Measurements from ENCODE around the gene KIFAP3. TPM values are rescaled to one million over a fixed set of nuclear protein-coding genes. Genes with fewer than 3 reads are reported as not detected.
"Not testable (repeated sequence)": the region's sequence is repeated elsewhere in the genome, so short reads cannot be mapped to it uniquely, and the experiment has no call there.

KIFAP3 gene
- total RNA-seq, 2 experiments from 2014 or later = 8.7 to 8.8 TPM

DNA sequence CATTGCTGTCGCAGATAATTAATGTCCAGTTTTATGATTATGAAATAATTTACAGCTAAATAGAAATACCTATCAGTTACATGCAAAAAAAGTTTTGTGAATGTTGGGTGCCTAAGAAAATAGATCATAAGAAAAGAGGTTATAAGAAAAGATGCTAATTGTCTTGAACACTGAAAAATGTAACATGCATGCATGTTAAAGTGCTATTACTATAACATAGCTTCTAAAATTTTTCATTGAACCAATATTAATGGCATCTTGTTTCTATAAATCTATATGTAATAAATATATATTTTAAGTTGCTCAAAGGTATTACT is 145.3 kb downstream of the KIFAP3 start:
- H3K27me3 Mint-ChIP-seq (ENCODE audit: low read depth) = no peaks in the 10 kb centered on the region
- intact Hi-C loops (cut with micrococcal nuclease) = loop anchor here (1.0 to 5.0 kb wide), 6 partner anchors 145 to 1384 kb away; partner anchors contain the start of genes FMO2 and KIFAP3
- H3K27ac Mint-ChIP-seq = no peak overlapping the region
- H3K36me3 Mint-ChIP-seq (ENCODE audit: low read depth) = no peaks in the 10 kb centered on the region
- DNase-seq = no peak
- no peaks in the 10 kb centered on the region for H3K9me3 Mint-ChIP-seq
- no peak overlapping the region for H3K4me3 Mint-ChIP-seq
- peaks cover 3% of the 10 kb centered on the region for H3K4me1 Mint-ChIP-seq (ENCODE audit: low read depth)
- CTCF ChIA-PET = interaction anchor here (0.7 to 2.2 kb wide), 12 partner anchors 10 to 1311 kb away, joined by 3 to 8 read pairs (median 3); partner anchors contain the start of gene KIFAP3

DNA sequence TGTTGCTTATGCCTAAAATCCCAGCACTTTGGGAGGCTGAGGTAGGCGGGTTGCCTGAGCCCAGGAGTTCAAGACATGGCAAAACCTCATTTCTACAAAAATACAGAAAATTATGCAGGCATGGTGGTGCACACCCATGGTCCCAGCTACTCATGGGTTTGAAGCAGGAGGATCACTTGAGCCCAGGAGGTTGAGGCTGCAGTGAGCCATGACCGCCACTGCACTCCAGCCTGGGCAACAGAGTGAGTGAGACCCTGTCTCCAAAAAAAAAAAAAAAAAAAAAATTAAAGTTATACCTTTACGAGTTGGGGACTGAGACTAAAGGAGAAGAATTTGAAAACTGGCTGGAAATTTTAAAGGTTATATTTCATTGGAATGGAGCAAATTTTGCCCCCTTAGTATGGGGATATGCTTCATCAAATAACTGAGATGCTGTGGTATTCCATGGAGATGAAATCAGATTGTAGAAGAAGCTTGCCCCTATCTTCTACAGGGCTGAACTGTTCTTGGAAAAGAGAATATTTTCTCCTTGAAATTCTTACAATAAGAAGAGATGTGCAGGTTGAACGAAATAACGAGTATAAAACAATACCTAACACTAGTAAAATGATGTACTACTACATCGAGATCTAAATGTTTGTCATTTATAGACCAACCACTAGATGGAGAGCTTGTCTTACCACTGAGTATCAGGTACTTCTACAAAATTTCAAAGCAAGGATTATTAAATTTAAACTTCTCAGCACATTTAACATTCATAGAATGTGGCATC is 145.9 kb downstream of the KIFAP3 start:
- DNase-seq = no peak
- no peak overlapping the region for H3K27ac Mint-ChIP-seq
- intact Hi-C loops (cut with micrococcal nuclease) = loop anchor here (1.0 to 5.0 kb wide), 6 partner anchors 146 to 1385 kb away; partner anchors contain the start of genes FMO2 and KIFAP3
- CTCF ChIA-PET = interaction anchor here (0.5 to 2.2 kb wide), 14 partner anchors 9 to 1311 kb away, joined by 3 to 8 read pairs (median 3); partner anchors contain the start of gene KIFAP3
- H3K36me3 Mint-ChIP-seq (ENCODE audit: low read depth) = no peaks in the 10 kb centered on the region
- H3K9me3 Mint-ChIP-seq = no peaks in the 10 kb centered on the region
- peaks cover 3% of the 10 kb centered on the region for H3K4me1 Mint-ChIP-seq (ENCODE audit: low read depth)
- H3K27me3 Mint-ChIP-seq (ENCODE audit: low read depth) = no peaks in the 10 kb centered on the region
- no peak overlapping the region for H3K4me3 Mint-ChIP-seq

DNA sequence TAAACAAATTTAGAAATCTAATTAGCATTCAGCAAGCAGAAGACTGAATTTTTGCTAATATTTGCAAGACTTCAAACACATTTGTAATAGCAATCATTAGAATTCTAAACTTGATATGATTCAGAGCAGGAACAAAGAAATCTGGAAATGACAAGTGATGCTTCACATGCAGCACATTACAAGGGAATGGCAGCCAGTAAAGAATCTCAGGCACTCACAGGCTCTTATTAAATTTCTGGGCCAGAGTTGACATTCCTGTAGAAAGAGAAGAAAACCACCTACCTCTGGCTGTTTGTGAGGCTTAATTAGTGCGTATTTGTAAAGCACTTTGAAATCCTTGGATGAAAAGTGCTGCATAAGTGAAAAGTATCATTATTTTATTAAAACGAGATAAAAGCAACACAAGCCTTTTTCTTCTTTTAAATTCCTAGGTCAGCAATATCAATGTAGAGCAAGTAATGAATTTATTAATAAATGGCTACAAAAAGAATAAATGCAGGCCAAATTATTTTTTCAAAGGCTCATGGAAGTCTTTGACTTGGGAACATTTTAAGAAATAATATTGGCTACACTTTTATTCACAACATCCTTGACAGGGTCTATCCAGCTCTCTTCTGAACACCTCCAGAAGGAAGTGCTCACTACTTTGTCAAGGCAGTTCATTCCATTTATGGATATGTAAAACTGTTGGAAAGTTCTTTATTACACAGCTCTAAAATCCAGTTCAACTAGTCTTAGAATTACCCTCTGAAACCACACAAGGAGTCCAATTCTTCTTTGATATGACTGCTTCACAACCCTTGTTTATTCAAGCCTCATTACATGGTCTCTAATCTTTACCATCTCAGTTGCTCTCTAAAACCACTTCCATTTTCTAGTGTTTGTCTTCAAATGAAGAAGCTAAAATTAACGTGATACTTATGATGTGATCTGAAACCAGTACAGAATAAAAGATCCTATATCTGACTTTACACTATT is 148.7 kb downstream of the KIFAP3 start:
- Mint-ChIP-seq H3K4me1 (ENCODE audit: low read depth) (peaks cover 3% of the 10 kb centered on the region), H3K27ac (no peak overlapping the region), H3K36me3 (ENCODE audit: low read depth) (no peaks in the 10 kb centered on the region), H3K27me3 (ENCODE audit: low read depth) (no peaks in the 10 kb centered on the region), H3K9me3 (no peaks in the 10 kb centered on the region), H3K4me3 (no peak overlapping the region)
- no peak for DNase-seq
- CTCF ChIA-PET = no interaction called here
- intact Hi-C loops (cut with micrococcal nuclease) = loop anchor here (5.0 kb wide), 2 partner anchors 742 to 1262 kb away; partner anchors contain the start of gene FMO2

DNA sequence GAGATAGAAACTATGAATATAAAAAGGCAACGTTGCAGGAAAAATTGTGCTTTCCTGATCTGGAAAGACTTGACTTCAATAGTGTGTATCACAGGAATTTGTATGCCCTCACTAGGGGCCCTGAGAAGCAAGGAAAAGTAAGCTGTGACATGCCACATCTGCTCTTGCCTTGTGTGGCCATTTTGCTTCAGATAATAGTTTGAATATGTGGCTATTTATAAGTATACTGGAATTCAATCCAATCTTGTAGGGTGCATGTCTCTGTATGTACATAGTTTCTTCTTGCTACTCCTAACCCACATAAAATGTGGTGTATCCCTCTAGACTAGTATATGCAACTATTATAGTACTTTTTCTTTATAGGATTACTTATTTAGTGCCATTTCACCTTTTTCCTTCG is 149.7 kb downstream of the KIFAP3 start:
- intact Hi-C loops (cut with micrococcal nuclease) = loop anchor here (5.0 kb wide), 2 partner anchors 742 to 1262 kb away; partner anchors contain the start of gene FMO2
- Mint-ChIP-seq H3K27ac (no peak overlapping the region), H3K4me1 (ENCODE audit: low read depth) (peaks cover 3% of the 10 kb centered on the region), H3K4me3 (no peak overlapping the region), H3K27me3 (ENCODE audit: low read depth) (no peaks in the 10 kb centered on the region), H3K9me3 (no peaks in the 10 kb centered on the region), H3K36me3 (ENCODE audit: low read depth) (no peaks in the 10 kb centered on the region)
- no peak for DNase-seq
- CTCF ChIA-PET = no interaction called here

DNA sequence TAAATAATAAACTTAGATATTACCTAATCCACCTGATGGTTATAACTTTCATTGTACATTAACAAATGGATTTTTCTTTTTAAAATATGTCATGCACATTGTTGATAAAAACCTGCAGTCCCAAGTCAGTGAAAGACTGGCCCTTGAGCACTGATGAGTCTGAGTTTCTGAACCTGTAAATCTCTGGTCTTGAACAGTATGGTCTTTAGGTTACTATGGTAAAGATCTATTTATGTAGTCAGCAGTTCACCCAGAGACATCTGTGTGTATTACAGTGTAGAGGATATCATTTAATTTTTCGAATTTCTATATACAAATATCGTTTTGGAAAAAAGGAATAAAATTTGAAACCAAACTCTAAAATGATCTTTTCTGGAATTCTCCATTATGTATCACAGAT is 150.4 kb downstream of the KIFAP3 start:
- CTCF ChIA-PET = no interaction called here
- H3K27ac Mint-ChIP-seq = no peak overlapping the region
- DNase-seq = no peak
- H3K9me3 Mint-ChIP-seq = no peaks in the 10 kb centered on the region
- H3K4me3 Mint-ChIP-seq = no peak overlapping the region
- H3K4me1 Mint-ChIP-seq (ENCODE audit: low read depth) = peaks cover 3% of the 10 kb centered on the region
- no peaks in the 10 kb centered on the region for H3K27me3 Mint-ChIP-seq (ENCODE audit: low read depth)
- intact Hi-C loops (cut with micrococcal nuclease) = no loop called here
- H3K36me3 Mint-ChIP-seq (ENCODE audit: low read depth) = no peaks in the 10 kb centered on the region

DNA sequence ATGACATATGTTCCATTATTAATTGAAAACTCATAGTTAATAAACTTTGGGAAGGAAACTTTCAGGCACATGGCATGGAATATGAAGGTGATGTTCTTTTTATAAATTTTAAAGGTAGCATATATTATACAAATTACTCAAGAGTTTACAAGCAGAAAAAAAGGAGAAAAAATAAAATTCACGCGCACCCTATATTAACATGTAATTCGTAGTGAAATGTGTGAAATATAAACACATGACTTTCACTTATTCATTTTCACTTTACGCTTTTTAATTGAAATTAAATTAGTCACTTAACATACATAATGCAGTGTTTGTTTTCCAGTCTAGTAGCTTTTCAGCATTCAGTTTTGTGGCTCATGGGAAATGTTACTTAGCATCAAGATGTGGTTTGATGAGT is 153.4 kb downstream of the KIFAP3 start:
- CTCF ChIA-PET = interaction anchor here (2.6 kb wide), 1 partner anchor 7 kb away, joined by 8 read pairs; no protein-coding TSS in a partner anchor
- intact Hi-C loops (cut with micrococcal nuclease) = no loop called here

DNA sequence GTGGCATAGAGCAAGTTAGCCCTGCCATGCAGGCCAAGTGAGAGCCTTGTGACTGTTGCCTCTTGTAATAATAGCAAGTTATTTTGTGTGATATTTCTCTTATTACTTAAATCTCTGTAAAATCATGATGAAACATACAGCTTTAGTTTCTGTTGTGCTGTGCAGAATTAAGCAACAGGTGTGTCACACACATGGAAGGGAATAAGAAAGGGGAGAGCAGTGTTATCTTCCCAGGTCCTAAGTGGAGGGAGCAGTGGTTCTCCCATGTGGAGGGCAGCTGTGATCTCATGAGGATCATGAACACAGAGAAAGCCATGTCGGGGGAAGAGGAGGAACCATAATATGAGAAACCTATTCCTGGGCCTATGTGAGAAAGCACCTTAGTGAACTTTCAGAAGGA is 155.6 kb downstream of the KIFAP3 start:
- CTCF ChIA-PET = interaction anchor here (1.6 to 2.6 kb wide), 2 partner anchors 10 to 27 kb away, joined by 4 to 8 read pairs; no protein-coding TSS in a partner anchor
- no peaks in the 10 kb centered on the region for H3K27me3 Mint-ChIP-seq (ENCODE audit: low read depth)
- intact Hi-C loops (cut with micrococcal nuclease) = no loop called here
- H3K4me3 Mint-ChIP-seq = no peak overlapping the region
- no peak for DNase-seq
- H3K27ac Mint-ChIP-seq = no peak overlapping the region
- no peaks in the 10 kb centered on the region for H3K9me3 Mint-ChIP-seq
- H3K36me3 Mint-ChIP-seq (ENCODE audit: low read depth) = no peaks in the 10 kb centered on the region
- peaks cover 7% of the 10 kb centered on the region for H3K4me1 Mint-ChIP-seq (ENCODE audit: low read depth)

More for the DNA sequence above, 153.4 kb downstream of the KIFAP3 start:
- DNase-seq = no peak
- Mint-ChIP-seq H3K27me3 (ENCODE audit: low read depth) (no peaks in the 10 kb centered on the region), H3K9me3 (no peaks in the 10 kb centered on the region), H3K36me3 (ENCODE audit: low read depth) (no peaks in the 10 kb centered on the region), H3K4me3 (no peak overlapping the region), H3K4me1 (ENCODE audit: low read depth) (peaks cover 2% of the 10 kb centered on the region), H3K27ac (no peak overlapping the region)

DNA sequence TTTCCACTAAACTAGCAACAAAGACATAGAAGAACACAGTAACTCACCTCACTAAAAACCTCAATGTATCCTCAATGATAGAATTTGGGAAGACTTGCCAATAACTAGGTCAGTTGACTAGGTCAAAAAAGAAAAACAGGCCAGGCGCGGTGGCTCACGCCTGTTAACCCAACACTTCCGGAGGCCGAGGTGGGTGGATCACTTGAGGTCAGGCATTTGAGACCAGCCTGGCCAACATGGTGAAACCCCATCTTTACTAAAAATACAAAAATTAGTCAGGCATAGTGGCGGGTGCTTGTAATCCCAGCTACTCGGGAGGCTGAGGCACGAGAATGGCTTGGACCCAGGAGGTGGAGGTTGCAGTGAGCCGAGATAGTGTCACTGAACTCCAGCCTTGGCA is 156.3 kb downstream of the KIFAP3 start:
- H3K36me3 Mint-ChIP-seq (ENCODE audit: low read depth); H3K4me3 Mint-ChIP-seq; H3K9me3 Mint-ChIP-seq; H3K27me3 Mint-ChIP-seq (ENCODE audit: low read depth); intact Hi-C loops (cut with micrococcal nuclease); DNase-seq; H3K4me1 Mint-ChIP-seq (ENCODE audit: low read depth); H3K27ac Mint-ChIP-seq: not testable (repeated sequence)
- CTCF ChIA-PET = interaction anchor here (1.0 to 2.6 kb wide), 2 partner anchors 10 to 11 kb away, joined by 3 to 8 read pairs; no protein-coding TSS in a partner anchor

DNA sequence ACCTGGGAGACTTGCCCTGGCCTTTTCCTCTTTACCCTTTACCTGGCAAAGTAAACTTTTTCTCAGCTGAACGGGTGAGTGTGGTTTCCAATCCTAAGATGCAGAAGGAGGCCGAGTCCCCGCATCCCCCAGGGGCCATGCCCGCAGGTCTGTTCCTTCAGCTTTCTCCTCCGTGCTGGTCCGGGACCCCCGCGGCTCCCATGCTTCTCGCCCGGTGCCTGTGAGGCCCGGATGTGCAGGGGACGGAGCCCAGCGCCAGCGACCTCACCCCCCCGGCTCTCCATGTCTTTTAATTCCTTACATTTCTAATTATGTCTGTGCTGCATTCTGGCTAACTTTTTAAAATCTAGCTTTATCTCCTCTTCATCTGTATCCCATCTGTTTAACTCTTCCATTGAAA is 159.3 kb downstream of the KIFAP3 start:
- no peak for DNase-seq
- H3K27me3 Mint-ChIP-seq (ENCODE audit: low read depth) = no peaks in the 10 kb centered on the region
- no peaks in the 10 kb centered on the region for H3K36me3 Mint-ChIP-seq (ENCODE audit: low read depth)
- no peak overlapping the region for H3K27ac Mint-ChIP-seq
- H3K4me3 Mint-ChIP-seq = no peak overlapping the region
- H3K4me1 Mint-ChIP-seq (ENCODE audit: low read depth) = peaks cover 7% of the 10 kb centered on the region
- intact Hi-C loops (cut with micrococcal nuclease) = no loop called here
- CTCF ChIA-PET = no interaction called here
- peaks cover 4% of the 10 kb centered on the region for H3K9me3 Mint-ChIP-seq

DNA sequence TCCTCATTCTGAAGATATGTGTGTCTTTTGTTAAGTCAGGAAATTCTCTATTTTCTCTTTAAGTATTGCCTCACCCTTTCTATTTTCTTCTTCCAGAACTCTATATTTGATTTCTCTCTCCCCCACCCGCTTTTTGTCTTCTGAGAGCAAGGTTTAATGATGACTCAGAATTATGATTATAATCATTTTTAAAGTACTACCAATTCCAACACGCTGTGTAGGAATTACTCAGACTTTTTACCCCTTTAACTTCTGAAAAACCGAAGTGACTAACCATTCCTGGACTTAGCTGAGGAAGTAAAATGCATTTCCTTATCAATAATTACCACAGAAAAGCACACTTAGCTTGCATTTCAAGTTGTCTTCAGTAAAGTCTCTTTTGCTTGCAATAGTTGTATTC is 160.0 kb downstream of the KIFAP3 start:
- Mint-ChIP-seq H3K4me3 (no peak overlapping the region), H3K27me3 (ENCODE audit: low read depth) (no peaks in the 10 kb centered on the region), H3K27ac (no peak overlapping the region), H3K9me3 (peaks cover 4% of the 10 kb centered on the region), H3K4me1 (ENCODE audit: low read depth) (peaks cover 7% of the 10 kb centered on the region), H3K36me3 (ENCODE audit: low read depth) (no peaks in the 10 kb centered on the region)
- intact Hi-C loops (cut with micrococcal nuclease) = no loop called here
- CTCF ChIA-PET = no interaction called here
- no peak for DNase-seq

DNA sequence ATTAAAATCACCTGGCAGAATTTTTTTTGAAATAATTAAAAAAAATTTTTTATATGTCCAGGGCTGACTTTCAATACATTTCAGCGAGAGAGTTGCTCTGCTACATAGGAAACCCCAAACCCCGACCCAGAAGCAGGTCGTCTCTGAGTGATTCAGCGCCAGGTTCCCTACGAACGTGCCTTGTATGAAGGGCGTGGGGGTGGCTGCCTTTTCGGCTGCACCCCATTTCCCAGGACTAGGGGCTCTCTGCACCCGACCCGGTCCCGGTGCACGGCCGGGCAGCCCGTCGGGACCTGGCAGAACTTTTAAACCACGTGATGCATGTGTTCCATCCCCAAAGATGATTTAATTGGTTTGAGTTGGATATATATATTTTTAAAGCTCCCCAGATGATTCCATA is 165.0 kb downstream of the KIFAP3 start:
- no peak for DNase-seq
- CTCF ChIA-PET = no interaction called here
- Mint-ChIP-seq H3K4me3 (no peak overlapping the region), H3K4me1 (ENCODE audit: low read depth) (peaks cover 4% of the 10 kb centered on the region), H3K27ac (no peak overlapping the region), H3K36me3 (ENCODE audit: low read depth) (no peaks in the 10 kb centered on the region), H3K9me3 (peaks cover 7% of the 10 kb centered on the region), H3K27me3 (ENCODE audit: low read depth) (no peaks in the 10 kb centered on the region)
- intact Hi-C loops (cut with micrococcal nuclease) = loop anchor here (2.0 kb wide), 1 partner anchor 15 kb away; no protein-coding TSS in a partner anchor

DNA sequence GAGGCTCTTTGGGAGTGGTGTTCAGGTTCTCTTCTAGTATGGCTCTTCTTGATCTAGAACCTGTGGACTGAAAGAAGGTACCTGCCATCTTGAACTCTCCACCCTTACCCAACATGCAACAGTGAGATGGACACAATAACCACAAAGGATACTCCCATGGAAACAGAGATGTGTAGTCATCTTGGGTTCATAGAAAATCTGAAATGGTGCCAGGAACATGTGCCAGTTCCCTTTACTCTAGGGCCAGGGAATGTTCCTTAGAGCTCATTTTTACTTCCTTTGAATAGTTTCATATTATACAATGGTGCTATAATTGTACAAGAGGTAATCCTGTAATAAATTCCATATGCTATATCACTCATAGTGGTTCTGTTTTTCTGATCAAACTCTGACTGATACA is 167.6 kb downstream of the KIFAP3 start:
- Mint-ChIP-seq H3K27ac (no peak overlapping the region), H3K36me3 (ENCODE audit: low read depth) (no peaks in the 10 kb centered on the region), H3K4me1 (ENCODE audit: low read depth) (peaks cover 20% of the 10 kb centered on the region), H3K4me3 (no peak overlapping the region), H3K27me3 (ENCODE audit: low read depth) (no peaks in the 10 kb centered on the region), H3K9me3 (peaks cover 5% of the 10 kb centered on the region)
- intact Hi-C loops (cut with micrococcal nuclease) = no loop called here
- CTCF ChIA-PET = interaction anchor here (0.7 kb wide), 1 partner anchor 45 kb away, joined by 3 read pairs; no protein-coding TSS in a partner anchor
- DNase-seq = no peak

Measured in activated naive CD4-positive, alpha-beta T cell treated with anti-CD3 and anti-CD28 coated beads for 36 hours (primary cell).